Measurements from ENCODE around the gene CDK4. TPM values are rescaled to one million over a fixed set of nuclear protein-coding genes. Genes with fewer than 3 reads are reported as not detected.

Gene CDK4
- total RNA-seq, 1 experiment from 2014 or later: 218 TPM

GRCh38 chr12:57726151-57726883, 25.8 kb downstream of the CDK4 start:
- Histone ChIP-seq H2BK15ac (ENCODE audit: low read depth, low read length) (no peak overlapping the region; the same call in 1 of the 2 replicates), H3K56ac (ENCODE audit: insufficient read length, low read depth, low read length) (no peak overlapping the region), H2BK5ac (ENCODE audit: insufficient read length, low read length) (no peak overlapping the region), H3K9ac (ENCODE audit: extremely low read depth, insufficient read length, low read length) (no peak overlapping the region), H3K23me2 (ENCODE audit: insufficient read length, low read depth, low read length, poor library complexity, severe bottlenecking) (peaks cover 14% of the 10 kb centered on the region), H2BK12ac (ENCODE audit: insufficient read length, low read depth, low read length) (no peak overlapping the region), H3K14ac (ENCODE audit: insufficient read depth, low read length) (no peak overlapping the region), H2AFZ (ENCODE audit: low read length) (no peak overlapping the region), H3K18ac (ENCODE audit: insufficient read length, low read depth, low read length) (no peak overlapping the region), H3K23ac (ENCODE audit: insufficient read length, low read depth, low read length) (no peak overlapping the region), H3K4me2 (ENCODE audit: insufficient read depth, insufficient read length, low read length) (peak overlapping the region; percentile 96), H4K8ac (replicated peaks; ENCODE audit: insufficient read length, low read depth, low read length) (no peak overlapping the region), H3K4ac (ENCODE audit: low read depth, low read length) (no peak overlapping the region), H2BK120ac (ENCODE audit: low read depth, low read length, poor library complexity, severe bottlenecking) (no peak overlapping the region), H4K20me1 (ENCODE audit: control insufficient read depth, insufficient read depth, insufficient read length) (no peaks in the 10 kb centered on the region), H4K91ac (ENCODE audit: insufficient read length, low read depth, low read length) (no peak overlapping the region), H2BK20ac (ENCODE audit: low read depth, low read length, poor library complexity, severe bottlenecking) (no peak overlapping the region), H2AK5ac (ENCODE audit: insufficient read length, low read length) (no peak overlapping the region), H3K4me1 (ENCODE audit: insufficient read depth, low read length) (no peaks in the 10 kb centered on the region; the same call in 1 of the 2 replicates), H3K79me1 (ENCODE audit: insufficient read depth, low read depth, low read length, poor library complexity, severe bottlenecking) (no peaks in the 10 kb centered on the region), H4K5ac (ENCODE audit: insufficient read length, low read depth, low read length) (no peak overlapping the region), H3K27me3 (ENCODE audit: insufficient read depth, low read length) (peaks cover 20% of the 10 kb centered on the region; the same call in 1 of the 2 replicates), H3T11ph (ENCODE audit: low read length) (no peak overlapping the region), H3K27ac (ENCODE audit: insufficient read length, low read depth, low read length) (no peak overlapping the region), H3K9me3 (ENCODE audit: control insufficient read depth, low read depth, low read length) (no peaks in the 10 kb centered on the region), H3K79me2 (ENCODE audit: insufficient read depth, low read length) (no peaks in the 10 kb centered on the region)
- peaks cover 12 to 17% of the 10 kb centered on the region in 2 experiments for H3K4me1 Mint-ChIP-seq
- H3K4me3 Mint-ChIP-seq: peak overlapping the region; percentile 78 to 92
- H3K27me3 Mint-ChIP-seq (ENCODE audit: low read depth): peaks cover 80% of the 10 kb centered on the region
- DNase-seq: peak; percentile 93
- peaks cover 0 to 6% (median 2%) of the 10 kb centered on the region in 3 experiments; a peak in 3 of 7 replicates for H3K36me3 Mint-ChIP-seq (ENCODE audit: insufficient read depth in 1 of 3, low read depth in 3 of 3)
- peak; percentile 90 for TF ChIP-seq CTCF (conservative IDR thresholded peaks at IDR 0.05)
- WGBS (ENCODE audit: extremely low coverage, insufficient read length, low lambda C conversion rate): no CpG with 5 or more reads among the region's 79 CpGs
- H3K9me3 Mint-ChIP-seq: no peaks in the 10 kb centered on the region; a peak in 1 of 5 replicates
- no peak overlapping the region; a peak in 1 of 7 replicates for H3K27ac Mint-ChIP-seq

Data from H9 (cell line).